HEK293T (cell line): ENCODE results near the gene GPR82.

Experiments
- CTCF ChIA-PET: fragments of 350-600 bp; formaldehyde crosslinking; extraction: SDS; loops from one replicate; lab custom pipeline; 2021; ENCODE audit warnings: antibody characterized with exemption, inconsistent platforms; lab: Yijun Ruan, JAX
- POLR2A ChIA-PET: fragments of 350-600 bp; formaldehyde crosslinking; extraction: SDS; loops from one replicate; lab custom pipeline; 2020; ENCODE audit warnings: antibody characterized with exemption, inconsistent platforms; lab: Yijun Ruan, JAX
- DNase-seq: peaks from one replicate; pipeline ENCODE4 v3.0.0; 2012; ENCODE audit warnings: mixed read lengths; ENCODE audit errors: extremely low spot score
- ARNT ChIP-seq: fragments of 450-650 bp; IDR thresholded peaks from 2 replicates; pipeline ENCODE4 v1.6.1; 2017; ENCODE audit warnings: mild to moderate bottlenecking
- BHLHE40 ChIP-seq: fragments of 450-650 bp; IDR thresholded peaks from 2 replicates; pipeline ENCODE4 v1.6.1; 2016; ENCODE audit warnings: mild to moderate bottlenecking, moderate library complexity, borderline replicate concordance
- CTBP1 ChIP-seq: fragments of 450-650 bp; IDR thresholded peaks from 2 replicates; pipeline ENCODE4 v1.6.1; 2016; ENCODE audit warnings: borderline replicate concordance
- ELF4 ChIP-seq: fragments of 450-650 bp; IDR thresholded peaks from 2 replicates; pipeline ENCODE4 v1.6.1; 2017; ENCODE audit warnings: antibody characterized with exemption
- FOXA1 ChIP-seq: fragments of 450-650 bp; IDR thresholded peaks from 2 replicates; pipeline ENCODE4 v1.6.1; 2016; ENCODE audit warnings: mild to moderate bottlenecking
- FOXK2 ChIP-seq: fragments of 450-650 bp; IDR thresholded peaks from 2 replicates; pipeline ENCODE4 v1.6.1; 2016; ENCODE audit warnings: mild to moderate bottlenecking
- FOXM1 ChIP-seq: fragments of 450-650 bp; IDR thresholded peaks from 2 replicates; pipeline ENCODE4 v1.6.1; 2017; ENCODE audit warnings: mild to moderate bottlenecking, borderline replicate concordance
- HDGF ChIP-seq: fragments of 450-650 bp; IDR thresholded peaks from 2 replicates; pipeline ENCODE4 v1.6.1; 2017; ENCODE audit warnings: antibody characterized with exemption, borderline replicate concordance
- L3MBTL2 ChIP-seq: fragments of 450-650 bp; conservative IDR thresholded peaks from 2 replicates; pipeline ENCODE4 v1.6.1; 2016; ENCODE audit warnings: mild to moderate bottlenecking
- LEF1 ChIP-seq: fragments of 450-650 bp; IDR thresholded peaks from 2 replicates; pipeline ENCODE4 v1.6.1; 2017; ENCODE audit warnings: mild to moderate bottlenecking, borderline replicate concordance
- NFRKB ChIP-seq: fragments of 450-650 bp; IDR thresholded peaks from 2 replicates; pipeline ENCODE4 v1.6.1; 2016; ENCODE audit warnings: mild to moderate bottlenecking, moderate library complexity
- PKNOX1 ChIP-seq: fragments of 450-650 bp; IDR thresholded peaks from 2 replicates; pipeline ENCODE4 v1.6.1; 2016
- SP1 ChIP-seq: fragments of 450-650 bp; IDR thresholded peaks from 2 replicates; pipeline ENCODE4 v1.6.1; 2017
- SUZ12 ChIP-seq: fragments of 450-650 bp; IDR thresholded peaks from 2 replicates; pipeline ENCODE4 v1.6.1; 2016; ENCODE audit warnings: mild to moderate bottlenecking
- TARDBP ChIP-seq: fragments of 450-650 bp; IDR thresholded peaks from 2 replicates; pipeline ENCODE4 v1.6.1; 2016
- ZNF384 ChIP-seq: fragments of 450-650 bp; IDR thresholded peaks from 2 replicates; pipeline ENCODE4 v1.6.1; 2016

GPR82 gene

GRCh38 chrX:41779030-41779564 is 55.1 kb downstream of the GPR82 start:
- no peak for DNase-seq
- ChIA-PET POLR2A (no interaction called here), CTCF (no interaction called here)
- TF ChIP-seq HDGF (no peak), SP1 (no peak), TARDBP (no peak), ARNT (no peak), PKNOX1 (no peak), BHLHE40 (no peak), LEF1 (no peak), NFRKB (no peak), L3MBTL2 (no peak), FOXK2 (no peak), ZNF384 (no peak), FOXA1 (no peak), CTBP1 (no peak), SUZ12 (no peak), FOXM1 (no peak), ELF4 (no peak)
